HG03196 (cell line): ENCODE results near the gene KCNT2.
"Not testable (repeated sequence)": the region's sequence is repeated elsewhere in the genome, so short reads cannot be mapped to it uniquely, and the experiment has no call there.

Experiments
- ATAC-seq: cut with Tn5 transposase; IDR thresholded peaks from one replicate; pipeline ENCODE4 v1.9.1; 2021; ENCODE audit not compliant: unreplicated experiment

Gene KCNT2

DNA sequence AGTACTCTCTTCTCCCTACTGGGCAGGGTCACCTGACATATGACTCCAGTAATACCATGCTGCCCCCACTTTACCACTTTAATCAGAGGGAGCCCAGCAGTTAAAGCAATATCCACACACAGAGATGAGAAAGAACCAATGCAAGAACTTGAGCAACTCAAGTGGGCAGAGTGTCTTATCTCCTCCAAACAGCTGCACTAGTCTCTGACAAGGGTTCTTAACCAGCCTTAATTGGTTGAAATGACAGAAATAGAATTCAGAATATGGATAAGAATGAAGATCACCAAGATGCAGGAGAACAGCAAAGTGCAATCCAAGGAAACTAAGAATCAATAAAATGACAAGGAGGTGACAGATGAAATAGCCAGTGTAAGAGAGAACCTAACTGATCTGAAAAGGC is 91.0 kb downstream of the KCNT2 start:
- no peak for ATAC-seq

DNA sequence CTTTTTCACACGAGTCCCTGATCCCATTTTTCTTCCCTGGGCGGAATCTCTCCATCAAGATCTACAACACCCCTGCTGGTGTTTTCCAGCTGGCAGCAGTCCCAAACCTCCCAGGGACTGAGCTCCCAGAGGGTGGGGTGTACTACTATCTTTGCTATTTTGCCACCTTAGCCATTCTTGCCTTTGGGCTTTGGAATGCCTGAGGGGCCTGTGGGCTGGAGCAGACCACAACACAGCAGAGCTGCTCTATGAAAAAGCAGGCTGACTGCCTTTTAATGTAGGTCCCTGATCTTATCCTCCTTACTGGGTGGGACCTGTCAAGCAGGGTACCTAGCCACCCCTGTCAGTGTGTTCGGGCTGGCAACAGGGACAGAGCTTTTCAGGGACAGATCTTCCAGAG is 91.9 kb downstream of the KCNT2 start:
- ATAC-seq = no peak

DNA sequence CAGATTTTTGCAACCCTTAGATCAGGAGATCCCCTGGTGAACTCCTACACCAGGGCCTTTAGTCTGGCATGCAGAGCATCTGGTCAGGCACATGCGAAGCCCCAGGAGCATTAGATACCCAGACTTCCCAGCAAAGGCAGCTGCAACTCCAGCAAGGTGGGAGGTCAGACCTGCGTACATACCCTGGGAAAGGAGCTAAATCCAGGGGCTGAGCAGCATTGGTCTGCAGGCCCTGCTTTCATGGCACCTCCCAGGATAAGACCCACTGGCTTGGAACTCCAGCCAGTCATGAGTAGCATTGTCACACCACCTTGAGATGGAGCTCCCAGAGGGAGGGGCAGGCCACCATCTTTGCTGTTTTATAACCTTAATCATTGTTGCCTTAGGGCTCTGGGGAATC is 92.3 kb downstream of the KCNT2 start:
- ATAC-seq = no peak

DNA sequence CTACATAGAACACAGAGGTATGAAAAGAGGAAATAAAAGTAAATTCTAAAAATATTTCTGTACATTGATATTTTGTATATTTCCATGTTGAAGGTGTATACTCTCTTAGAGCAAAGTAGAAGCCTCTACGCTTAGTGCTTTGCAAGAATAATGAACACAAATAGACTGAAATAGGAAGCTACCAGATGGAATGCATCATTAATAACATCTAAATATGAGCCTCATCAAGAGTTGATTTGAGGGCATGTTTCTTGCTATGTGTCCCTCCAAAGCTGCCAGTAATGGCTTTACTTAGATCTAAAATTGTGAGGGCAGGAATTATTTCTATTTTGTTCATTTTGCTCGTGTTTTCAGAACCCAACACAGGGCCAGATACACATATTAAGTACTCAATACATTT is 94.4 kb downstream of the KCNT2 start:
- no peak for ATAC-seq

DNA sequence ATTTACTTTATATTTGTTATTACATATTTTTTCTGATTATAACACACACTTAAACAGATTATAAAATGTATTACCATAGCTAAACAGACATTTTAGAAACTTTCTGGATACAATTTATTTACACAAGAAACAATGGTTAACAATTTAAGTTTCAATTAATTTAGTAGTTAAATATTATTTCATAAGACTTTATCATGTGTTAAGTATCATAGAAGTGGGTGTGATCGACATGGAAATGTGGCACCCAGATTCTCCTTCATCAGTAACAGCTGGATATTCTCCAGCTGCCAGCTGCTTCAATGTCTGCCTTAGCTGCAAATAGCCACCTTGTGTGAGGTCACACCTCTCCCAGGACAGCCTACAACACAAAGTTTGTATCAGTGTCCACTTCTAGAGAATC is 97.8 kb downstream of the KCNT2 start:
- no peak for ATAC-seq

DNA sequence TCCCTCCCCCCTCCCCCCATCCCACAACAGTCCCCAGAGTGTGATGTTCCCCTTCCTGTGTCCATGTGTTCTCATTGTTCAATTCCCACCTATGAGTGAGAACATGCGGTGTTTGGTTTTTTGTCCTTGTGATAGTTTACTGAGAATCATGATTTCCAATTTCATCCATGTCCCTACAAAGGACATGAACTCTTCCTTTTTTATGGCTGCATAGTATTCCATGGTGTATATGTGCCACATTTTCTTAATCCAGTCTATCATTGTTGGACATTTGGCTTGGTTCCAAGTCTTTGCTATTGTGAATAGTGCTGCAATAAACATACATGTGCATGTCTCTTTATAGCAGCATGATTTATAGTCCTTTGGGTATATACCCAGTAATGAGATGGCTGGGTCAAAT is 104.0 kb downstream of the KCNT2 start:
- ATAC-seq = not testable (repeated sequence)

DNA sequence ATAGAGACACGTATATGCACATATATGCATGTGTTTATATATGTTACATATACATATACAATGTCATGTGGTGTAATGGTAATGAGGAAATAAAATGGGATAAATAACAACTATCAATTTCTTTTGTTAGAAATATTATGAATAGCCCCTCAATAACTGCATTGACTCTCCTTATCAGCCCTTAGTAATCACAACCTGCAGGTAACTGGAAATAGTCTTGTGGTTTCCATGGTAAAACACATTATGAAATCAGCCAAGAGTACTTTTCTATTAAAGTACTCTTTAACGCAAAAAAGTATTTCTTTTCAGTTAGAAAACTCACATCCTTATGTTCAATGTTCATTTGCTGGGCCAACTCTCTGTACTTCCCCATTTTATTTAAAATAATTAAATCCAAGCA is 105.8 kb downstream of the KCNT2 start:
- no peak for ATAC-seq

DNA sequence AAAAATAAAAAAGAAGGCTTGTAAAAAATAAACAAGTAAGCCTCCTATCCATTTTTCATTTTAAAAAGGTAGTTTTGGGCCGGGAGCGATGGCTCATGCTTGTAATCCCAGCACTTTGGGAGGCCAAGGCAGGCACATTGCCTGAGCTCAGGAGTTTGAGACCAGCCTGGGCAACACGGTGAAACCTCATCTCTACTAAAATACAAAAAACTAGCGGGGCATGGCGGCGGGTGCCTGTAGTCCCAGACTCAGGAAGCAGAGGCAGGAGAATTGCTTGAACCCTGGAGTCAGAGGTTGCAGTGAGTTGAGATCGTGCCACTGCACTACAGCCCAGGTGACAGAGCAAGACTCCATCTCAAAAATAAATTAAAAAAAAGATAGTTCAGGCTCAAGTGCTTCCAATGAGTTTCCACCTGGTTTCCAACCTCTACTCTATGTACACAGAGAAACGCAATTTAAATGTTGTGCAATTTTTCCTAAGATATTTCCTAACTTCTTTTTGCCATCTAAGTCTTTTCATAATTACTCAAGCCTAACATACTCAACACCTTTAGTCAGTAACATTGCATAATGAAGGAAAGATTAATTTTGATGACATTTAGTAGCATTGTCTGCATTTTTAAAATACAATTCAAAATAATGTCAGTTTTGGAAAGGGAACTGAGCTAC is 106.3 kb downstream of the KCNT2 start:
- no peak for ATAC-seq

DNA sequence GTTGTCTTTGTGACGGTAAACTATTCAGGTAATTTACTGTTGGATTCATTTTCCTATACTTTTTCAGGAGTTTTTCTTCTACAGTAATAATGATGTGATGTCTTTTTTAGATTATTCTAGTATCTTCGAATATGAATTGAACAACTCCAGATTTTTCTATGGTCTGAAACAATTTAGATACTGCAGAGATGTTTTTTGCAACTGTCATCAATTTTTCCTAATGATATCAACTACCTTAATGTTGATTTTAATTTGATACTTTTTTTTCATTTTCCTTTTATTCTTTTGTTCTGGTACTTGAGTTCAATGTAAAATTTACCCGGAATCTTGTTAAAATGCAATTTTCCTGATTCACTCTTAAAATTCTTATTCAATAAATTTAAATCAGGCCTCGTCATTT is 110.4 kb downstream of the KCNT2 start:
- no peak for ATAC-seq

DNA sequence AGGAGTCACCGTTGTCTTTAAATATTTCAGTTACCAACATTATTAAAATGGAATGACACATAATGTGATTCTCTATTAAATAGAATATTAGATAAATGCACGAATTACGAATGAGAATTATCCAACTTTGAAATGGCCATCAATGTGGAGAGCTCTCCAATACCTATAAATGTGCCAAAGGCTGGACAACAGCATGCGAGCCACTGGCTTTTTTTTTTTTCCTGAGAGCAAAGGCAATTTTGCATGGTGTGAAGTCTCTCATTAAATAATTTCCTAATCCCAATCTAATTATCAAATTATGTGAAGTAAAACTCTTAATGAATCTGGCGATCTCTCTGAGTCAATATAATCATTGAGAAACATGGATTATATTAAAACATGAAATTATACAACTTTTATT is 113.5 kb downstream of the KCNT2 start:
- ATAC-seq = no peak

DNA sequence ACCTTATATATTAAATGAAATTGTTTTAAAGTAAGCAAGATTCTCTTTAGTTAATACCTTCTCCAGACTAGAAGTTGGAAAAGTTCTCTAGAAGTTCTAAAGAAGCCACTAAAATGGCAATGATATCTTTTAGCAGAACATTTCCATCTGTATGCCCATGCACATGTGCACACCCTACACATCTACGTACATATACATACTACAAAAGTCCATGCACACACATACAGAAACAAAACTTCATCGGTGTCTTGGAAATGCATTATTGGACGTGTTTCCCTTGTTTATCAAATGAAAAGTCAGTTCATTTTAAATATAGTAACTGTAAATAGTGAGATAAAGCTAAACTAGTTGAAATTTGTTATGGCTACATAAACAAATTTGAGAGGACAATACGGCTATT is 114.4 kb downstream of the KCNT2 start:
- no peak for ATAC-seq

DNA sequence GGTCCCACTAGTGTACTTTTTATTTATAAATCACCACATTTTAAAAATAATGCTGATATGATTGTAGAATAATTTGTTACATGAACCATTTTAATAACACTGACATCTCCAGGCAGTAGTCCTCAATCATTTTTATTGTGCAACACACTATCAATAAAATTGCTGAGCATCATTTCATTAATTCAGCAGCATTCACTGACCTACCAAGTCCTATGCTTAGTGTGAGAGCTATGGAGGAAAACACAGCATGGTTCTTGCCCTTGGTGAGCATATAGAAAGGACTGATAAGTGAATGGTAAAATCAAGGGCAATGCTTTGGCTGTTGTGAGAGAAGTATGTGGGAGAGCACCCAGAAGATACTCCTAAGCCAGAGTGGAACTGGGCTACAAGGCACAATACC is 119.7 kb downstream of the KCNT2 start:
- no peak for ATAC-seq

DNA sequence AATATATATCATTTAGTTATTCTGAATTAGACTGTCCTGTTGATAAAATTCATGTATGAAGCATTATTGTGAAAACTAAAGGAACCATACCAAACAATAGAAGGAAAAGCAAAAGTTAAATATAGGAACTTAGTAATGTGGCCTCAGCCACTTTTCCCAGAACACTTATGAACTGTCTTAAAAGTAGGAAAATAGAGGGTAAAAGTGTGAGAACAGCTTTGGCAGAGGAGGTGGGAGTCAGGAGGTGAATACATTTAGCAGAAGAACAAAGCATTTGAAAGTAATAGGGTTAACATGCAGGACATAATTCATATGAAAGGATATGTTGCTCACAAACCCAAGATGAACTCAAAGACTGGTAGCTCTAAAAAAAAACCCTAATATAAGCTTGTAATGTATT is 121.9 kb downstream of the KCNT2 start:
- ATAC-seq = no peak

DNA sequence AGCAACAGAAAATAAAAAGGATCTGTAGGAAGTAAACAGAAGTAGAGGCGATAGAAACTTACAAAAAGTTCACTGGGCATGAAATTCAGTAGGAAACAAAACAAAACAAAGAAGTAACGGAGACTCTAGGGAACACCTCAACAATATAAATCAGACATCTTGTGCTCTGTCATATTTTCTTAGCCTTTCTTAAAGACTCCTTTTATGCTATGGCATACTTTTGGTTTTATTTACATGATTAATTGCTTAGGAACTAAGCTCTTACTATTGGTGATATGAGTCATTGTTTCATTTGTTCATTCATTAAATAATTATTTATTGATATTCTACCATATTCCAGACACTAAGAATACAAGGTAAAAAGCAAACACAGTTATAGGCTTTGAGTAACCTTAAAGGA is 126.6 kb downstream of the KCNT2 start:
- ATAC-seq = no peak

DNA sequence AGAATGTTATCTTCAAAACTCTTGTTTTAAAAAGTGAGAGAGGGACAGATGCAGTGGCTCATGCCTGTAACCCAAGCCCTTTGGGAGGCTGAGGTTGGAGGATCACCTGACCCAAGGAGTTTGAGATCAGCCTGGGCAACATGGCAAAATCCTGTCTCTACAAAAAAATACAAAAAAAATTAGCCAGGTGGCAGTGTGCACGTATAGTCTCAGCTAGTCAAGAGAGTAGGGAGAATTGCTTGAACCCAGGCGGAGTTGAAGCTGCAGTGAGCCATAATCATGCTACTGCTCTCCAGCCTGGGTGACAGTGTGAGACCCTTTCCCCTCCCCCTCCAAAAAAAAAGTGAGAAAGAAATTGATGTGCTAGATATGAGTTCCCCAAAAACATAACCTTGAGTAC is 131.0 kb downstream of the KCNT2 start:
- no peak for ATAC-seq

DNA sequence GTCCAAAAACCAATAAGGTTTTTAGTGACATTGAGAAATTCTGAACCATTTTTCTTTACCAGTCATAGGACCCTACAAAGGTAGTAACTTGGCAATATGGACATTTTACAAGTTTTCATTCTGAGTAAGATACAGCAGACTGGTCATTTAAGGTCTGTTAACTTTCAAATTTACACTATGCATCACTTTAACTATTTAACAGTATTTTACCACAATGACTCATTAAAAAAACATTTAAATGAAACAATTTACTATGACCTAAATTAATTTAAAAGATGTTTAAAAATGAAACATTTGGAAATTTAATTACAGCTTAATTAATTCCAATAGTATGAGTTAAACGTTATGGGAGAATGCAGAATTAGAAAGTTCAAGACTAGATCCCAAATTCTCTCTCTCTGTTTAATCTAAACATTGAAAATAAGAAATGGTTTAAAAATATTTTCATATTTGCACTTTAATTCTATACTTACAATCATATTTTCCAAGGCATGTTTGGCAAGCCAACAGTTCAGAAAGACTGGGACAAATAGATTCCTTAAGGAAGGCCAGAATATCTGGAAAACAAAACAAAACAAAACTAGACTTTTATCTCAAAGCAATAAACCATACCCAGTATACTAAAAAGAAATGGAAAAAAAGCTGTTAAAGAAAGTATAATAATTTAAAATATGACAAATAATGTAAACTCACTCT is 140.9 kb downstream of the KCNT2 start:
- ATAC-seq = no peak

DNA sequence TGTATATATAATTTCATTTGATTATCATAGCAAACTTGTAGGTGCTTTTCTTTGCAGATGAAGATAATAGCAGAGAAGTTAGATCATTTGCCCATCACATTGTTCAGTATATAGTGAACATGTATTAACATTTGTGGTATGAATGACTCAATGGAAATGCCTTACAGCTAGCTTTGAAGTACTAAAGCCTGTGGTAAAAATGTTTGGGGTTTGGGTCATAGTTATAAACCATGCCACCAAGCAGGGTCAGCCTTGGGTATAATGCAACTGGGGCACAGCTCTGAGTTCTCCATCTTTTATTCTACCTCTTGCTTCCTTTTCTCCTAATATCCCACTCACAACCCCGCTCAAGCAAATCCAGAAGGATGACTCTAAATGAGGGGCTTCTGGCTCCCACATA is 141.6 kb downstream of the KCNT2 start:
- no peak for ATAC-seq

DNA sequence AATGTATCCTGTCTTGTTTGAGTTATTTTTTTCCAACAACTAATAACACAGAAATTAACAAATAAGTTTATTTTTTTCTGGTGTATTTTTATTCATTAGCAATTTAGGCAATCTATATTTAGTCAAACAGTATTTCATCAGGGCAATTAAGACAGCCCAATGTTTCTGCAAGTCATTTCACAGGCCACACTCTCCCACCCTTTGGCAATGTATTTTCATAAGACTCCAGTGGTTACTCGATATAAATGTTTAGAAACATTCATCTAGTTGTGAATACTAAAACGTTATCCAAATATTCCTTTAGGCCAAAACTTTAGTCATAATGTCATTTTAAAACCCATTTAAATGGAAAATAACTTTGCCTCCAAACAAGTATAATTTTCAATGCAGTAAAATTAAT is 142.1 kb downstream of the KCNT2 start:
- no peak for ATAC-seq

DNA sequence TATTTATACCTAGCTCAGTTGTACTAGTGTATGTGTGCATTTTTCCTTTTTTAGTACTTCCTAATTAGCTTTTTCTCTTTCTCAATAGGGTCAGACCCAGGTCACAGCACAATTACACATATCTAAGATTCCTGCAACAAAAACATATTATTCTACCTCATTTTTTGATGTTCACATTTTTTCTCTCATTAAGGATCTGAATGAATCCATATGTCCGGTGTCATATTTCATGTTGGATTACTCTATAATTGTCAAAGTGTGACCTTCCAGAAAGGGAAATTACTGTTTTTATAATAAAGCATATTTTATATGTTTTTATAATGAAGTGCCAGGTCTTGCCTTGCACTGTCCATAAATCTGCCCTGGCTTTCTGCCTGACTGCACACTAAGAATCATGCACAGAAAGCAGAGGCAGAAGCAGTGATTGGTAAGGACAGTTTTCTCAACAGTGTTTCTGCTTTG is 143.7 kb downstream of the KCNT2 start:
- no peak for ATAC-seq

DNA sequence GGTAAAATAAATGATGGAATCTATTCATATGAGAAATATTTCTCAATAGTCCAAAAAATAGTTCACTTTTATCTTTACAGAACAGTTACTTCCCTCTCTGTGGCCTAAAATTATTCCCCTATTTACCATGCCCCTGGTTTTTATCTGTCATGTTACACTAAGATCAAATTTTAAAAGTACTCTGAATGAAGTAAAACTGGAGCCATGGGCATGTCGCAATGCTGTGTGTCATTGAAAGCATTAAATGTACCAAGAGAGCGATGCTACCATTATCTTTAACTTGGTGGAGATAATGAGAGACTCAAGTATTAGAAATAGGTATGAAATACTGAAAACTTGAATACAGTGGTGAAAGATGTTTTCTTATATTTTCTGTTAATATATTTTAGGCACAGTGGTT is 146.2 kb downstream of the KCNT2 start:
- no peak for ATAC-seq

DNA sequence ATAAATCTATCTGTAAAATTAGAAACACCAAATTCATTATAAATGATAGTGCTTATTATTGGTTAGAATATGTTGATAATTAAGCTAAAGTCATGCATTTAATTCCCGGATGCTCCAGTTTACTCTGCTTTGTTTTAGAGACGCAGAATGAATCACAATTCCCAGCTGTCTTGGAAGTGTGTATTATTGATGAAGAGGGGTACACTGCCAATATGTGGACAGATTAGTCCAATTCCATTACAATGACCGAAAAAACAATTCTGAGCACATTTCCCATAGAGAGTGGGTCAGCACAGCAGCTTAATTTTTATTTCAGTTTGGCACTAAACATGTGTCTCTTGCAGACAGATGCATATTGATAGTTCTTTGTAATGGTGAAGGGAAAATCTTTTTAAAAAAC is 146.7 kb downstream of the KCNT2 start:
- no peak for ATAC-seq

DNA sequence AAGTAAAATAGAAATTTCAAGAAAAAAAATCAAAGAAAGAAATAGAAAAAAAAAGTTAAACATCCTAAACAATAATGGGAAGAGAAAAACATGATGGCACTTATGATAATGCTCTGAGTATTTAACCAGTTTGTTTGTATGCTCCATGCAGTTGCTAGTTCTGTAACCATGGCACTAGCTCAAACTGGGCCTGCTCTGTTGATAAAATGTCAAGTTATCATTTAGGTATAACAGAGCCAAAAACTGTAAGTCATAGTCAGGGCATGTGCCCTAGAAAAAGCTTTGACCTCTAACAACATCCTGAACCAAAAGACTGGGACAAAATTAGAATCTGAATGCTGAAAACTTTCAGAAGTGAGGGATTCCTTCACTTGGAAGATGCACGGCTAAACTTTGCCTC is 148.9 kb downstream of the KCNT2 start:
- ATAC-seq = no peak

DNA sequence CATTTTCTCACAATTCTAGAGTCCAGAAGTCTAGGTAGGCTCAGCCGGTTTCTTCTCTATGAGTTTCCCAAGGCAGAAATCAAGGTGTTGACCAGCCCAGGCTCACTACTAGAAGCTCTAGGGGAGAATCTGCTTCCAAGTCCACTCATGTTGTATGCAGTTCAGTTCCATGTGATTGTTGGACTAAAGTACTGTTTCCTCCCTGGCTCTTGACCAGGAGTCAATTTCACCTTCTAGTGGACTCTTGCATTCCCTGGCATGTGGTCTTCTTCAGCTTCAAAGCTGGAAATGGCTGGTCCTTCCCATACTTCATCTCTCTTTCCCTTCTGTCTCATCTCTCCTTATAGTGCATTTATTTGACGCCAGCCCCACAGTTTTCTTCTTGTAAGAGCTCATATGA is 153.4 kb downstream of the KCNT2 start:
- no peak for ATAC-seq
